Hindlimb muscle (tissue), 1 donor: ENCODE data around the gene HADHB. TPM values are rescaled to one million over a fixed set of nuclear protein-coding genes. Genes with fewer than 3 reads are reported as not detected.
"Not testable (repeated sequence)": the region's sequence is repeated elsewhere in the genome, so short reads cannot be mapped to it uniquely, and the experiment has no call there.

ENCODE experiments used
- DNase-seq: peaks from one replicate; pipeline ENCODE4 v3.0.0-alpha.2; 2013
- polyA plus RNA-seq: library from polyadenylated mRNA; unstranded; fragments of 120-200 nt; gene quantifications from one replicate; pipeline ENCODE4 v1.2.1, GENCODE V29; 2013; ENCODE audit not compliant: insufficient read length

The HADHB gene
- polyA plus RNA-seq, 1 donor = 99.1 TPM

DNA sequence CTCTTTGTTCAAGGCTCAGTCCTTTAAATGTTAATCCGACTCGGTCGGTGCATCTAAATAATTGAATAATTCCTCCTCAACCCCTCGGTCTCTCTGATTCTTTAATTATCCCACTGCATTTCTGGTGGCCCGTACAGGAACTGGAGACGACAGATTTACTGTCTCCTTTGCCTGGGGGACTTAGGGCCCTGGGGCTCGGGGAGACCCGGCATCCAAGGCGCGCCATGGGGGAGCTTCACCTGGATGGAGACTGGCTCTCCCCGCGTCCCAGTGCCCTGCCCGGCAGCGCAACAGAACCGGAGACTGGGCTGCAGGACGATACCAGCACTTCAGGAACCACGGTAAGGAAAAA, 53.5 kb downstream of the HADHB start:
- DNase-seq = no peak

GRCh38 chr2:26298638-26299393, 54.1 kb downstream of the HADHB start:
- DNase-seq = peak; percentile 47

GRCh38 chr2:26299471-26300101, 54.8 kb downstream of the HADHB start:
- peak; percentile 59 for DNase-seq

GRCh38 chr2:26300234-26300925, 55.6 kb downstream of the HADHB start:
- peak; percentile 36 for DNase-seq

DNA sequence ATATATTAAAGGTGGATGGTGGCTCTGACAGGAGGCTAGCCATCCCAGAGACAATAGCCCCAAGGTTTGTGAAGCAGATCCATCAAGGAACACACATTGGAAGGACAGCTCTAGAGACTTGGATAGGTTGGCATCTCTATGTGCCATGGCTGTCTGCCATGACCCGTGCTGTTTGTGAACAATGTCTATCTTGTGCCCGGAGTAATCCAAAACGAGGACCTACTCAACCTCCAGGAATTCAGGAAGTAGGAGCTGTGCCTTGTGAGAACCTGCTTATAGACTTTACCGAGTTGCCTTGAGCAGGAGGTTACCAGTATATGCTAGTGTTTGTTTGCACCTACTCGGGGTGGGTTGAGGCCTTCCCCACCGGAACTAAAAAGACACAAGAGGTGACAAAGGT, 58.1 kb downstream of the HADHB start:
- DNase-seq = no peak

- DNase-seq = not testable (repeated sequence)
Observed at GRCh38 chr2:26305094-26305493, 60.4 kb downstream of the HADHB start.

- no peak for DNase-seq
Observed at GRCh38 chr2:26305540-26305939, 60.8 kb downstream of the HADHB start.

GRCh38 chr2:26309921-26310320, 65.2 kb downstream of the HADHB start:
- DNase-seq = no peak

GRCh38 chr2:26312471-26312870, 67.7 kb downstream of the HADHB start:
- DNase-seq = no peak

DNA sequence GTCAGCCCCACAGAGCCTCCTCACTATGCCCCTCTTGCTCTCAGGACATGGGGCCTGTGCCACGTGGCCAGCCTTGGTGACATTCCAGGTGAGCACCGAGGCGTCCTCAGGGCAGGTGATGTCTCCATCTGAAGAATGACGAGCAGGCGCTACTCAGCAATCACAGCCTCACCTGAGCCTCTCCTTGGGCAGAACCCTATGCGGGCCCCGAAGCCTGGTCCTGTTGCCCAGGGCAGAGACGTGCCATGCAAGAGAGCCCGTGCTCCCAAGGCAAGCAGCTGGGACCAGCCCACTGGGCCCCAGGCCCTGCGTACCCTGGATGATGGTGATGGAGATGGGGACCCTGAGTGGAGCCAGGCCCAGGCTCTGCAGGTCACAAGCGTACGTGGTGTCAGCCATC, 68.7 kb downstream of the HADHB start:
- no peak for DNase-seq

GRCh38 chr2:26314243-26314642, 69.5 kb downstream of the HADHB start:
- no peak for DNase-seq

- DNase-seq = no peak
Observed at GRCh38 chr2:26316041-26316440, 71.3 kb downstream of the HADHB start.

DNA sequence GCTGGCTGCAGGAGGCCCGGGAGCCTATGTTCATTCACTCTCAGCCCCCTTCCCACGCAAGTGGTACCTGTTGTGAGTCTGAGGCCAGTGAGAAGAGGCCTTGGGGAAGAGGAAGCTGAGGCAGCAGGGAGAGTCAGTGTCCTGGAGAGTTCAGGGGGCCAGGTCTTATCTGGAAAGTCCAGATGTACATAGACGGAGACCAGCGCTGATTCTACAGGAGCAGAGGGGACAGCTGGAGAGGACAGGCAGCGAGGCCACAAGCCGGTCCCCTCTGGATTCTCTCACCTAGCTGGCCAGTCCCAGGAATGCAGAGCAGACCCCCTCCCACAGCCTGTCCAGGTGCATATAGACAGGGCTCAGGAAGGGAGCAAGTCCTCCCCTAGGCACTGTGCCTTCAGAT, 72.1 kb downstream of the HADHB start:
- no peak for DNase-seq

GRCh38 chr2:26317377-26318105, 72.8 kb downstream of the HADHB start:
- no peak for DNase-seq

DNA sequence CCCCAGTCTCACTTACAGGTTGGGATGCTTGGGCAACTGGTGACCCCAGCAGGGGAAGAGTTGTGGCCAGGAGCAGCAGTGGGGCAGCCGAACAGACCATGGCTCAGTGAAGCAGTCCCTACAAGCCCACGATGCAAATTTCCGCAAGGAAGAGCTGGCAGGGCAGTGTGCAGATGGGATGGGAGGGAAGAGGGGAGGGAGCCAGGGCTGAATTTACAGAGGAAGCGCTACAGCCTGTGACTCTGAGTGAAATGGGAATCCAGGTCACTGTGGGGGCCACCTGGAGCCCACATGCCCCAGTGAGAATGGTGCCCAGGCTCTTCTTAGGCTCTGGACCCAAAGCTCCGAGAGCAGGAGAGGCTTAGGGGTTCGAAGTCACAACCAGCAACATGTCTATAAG, 74.2 kb downstream of the HADHB start:
- no peak for DNase-seq

GRCh38 chr2:26324479-26324878, 79.7 kb downstream of the HADHB start:
- DNase-seq = not testable (repeated sequence)

DNA sequence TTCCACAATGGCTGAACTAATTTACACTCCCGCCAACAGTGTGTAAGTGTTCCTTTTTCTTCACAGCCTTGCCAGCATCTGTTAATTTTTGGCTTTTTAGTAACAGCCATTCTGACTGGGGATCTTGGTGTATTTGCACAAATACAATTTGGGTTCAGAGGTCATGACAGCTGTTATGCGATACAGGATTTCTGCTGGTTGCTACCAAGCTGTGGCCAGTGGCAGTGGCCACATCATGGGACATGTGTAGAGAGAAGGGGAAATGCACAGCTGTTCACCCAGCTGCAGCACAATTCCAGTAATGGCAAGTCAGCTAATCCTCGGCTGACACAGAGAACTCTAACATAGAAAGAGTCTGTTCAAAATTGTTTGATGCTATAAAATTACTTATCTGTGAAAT, 80.2 kb downstream of the HADHB start:
- DNase-seq = no peak

GRCh38 chr2:26325851-26326250, 81.1 kb downstream of the HADHB start:
- DNase-seq = no peak

- no peak for DNase-seq
Observed at GRCh38 chr2:26326514-26326913, 81.8 kb downstream of the HADHB start.

GRCh38 chr2:26327291-26328272, 82.8 kb downstream of the HADHB start:
- no peak for DNase-seq

DNA sequence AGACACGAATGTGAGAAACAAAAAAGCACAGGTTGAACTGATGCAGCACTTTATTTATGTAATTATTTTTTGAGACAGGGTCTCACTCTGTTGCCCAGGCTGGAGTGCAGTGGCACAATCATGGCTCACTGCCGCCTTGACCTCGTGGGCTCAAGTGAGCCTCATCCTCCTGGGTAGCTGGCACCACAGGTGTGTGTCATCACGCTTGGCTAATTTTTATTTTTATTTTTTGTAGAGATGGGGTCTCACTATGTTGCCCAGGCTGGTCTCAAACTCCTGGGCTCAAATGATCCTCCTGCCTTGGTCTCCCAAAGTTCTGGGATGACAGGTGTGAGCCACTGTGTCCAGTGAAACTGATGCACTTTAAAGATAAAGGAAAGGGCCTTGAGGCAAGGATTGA, 84.3 kb downstream of the HADHB start:
- not testable (repeated sequence) for DNase-seq

- peak; percentile 73 for DNase-seq
Observed at GRCh38 chr2:26330114-26330549, 85.4 kb downstream of the HADHB start.
